Mucosa of rectum (tissue), 2 donors: ENCODE data around the gene MGAT4B.

Source experiments
- H3K27ac ChIP-seq, 2 donors: one replicate each; pipeline ENCODE4 v1.7.0; 2013; ENCODE audit warnings: inconsistent platforms in 2 of 2, low read depth in 2 of 2, low read length in 2 of 2
- H3K27me3 ChIP-seq, 2 donors: one replicate each; pipeline ENCODE4 v1.7.0; 2013; ENCODE audit warnings: low read length in 2 of 2; ENCODE audit not compliant: control insufficient read depth in 2 of 2, insufficient read depth in 2 of 2
- H3K36me3 ChIP-seq, 2 donors: one replicate each; pipeline ENCODE4 v1.7.0; 2013; ENCODE audit warnings: low read length in 2 of 2; ENCODE audit not compliant: control insufficient read depth in 2 of 2, insufficient read depth in 2 of 2
- H3K4me1 ChIP-seq, 2 donors: one replicate each; pipeline ENCODE4 v1.7.0; 2013; ENCODE audit warnings: low read length in 2 of 2, mild to moderate bottlenecking in 1 of 2; ENCODE audit not compliant: control insufficient read depth in 2 of 2, insufficient read depth in 2 of 2
- H3K4me3 ChIP-seq, 2 donors: one replicate each; pipeline ENCODE4 v1.7.0; 2013; ENCODE audit warnings: low read length in 2 of 2
- H3K9ac ChIP-seq, 2 donors: one replicate each; pipeline ENCODE4 v1.7.0; 2013; ENCODE audit warnings: low read length in 2 of 2, low read depth in 1 of 2, mild to moderate bottlenecking in 1 of 2
- H3K9me3 ChIP-seq, 2 donors: one replicate each; pipeline ENCODE4 v1.7.0; 2013; ENCODE audit warnings: low read length in 2 of 2; ENCODE audit not compliant: control insufficient read depth in 2 of 2
- donor health status: healthy.
- donor health status: Normal muscosa, but diverticular disease.

The MGAT4B gene

DNA sequence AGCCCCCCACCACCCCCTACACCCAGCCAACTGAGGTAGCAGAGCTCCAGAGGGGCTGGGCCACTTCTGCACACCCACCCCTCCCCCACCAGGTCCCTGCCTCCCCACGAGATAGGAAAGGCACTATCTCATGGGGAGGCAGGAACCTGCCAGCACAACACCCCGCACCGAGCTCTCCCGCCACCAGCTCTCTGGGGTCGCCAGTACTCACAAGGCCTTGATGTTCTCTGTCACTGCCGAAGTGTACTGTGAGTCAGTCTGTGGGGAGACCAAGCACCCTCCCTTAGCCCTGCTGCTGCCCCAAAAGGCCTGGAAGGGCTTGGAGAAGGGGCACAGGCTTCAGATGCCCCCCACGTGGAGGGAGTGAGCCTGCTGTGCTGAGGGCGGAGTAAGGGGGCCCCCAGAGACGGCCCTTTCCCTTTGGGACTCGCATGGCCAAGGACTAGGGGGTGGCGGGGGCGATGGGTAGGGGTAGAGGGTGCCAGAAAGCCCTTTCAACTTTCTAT lies 5.9 kb downstream of the MGAT4B start:
- Histone ChIP-seq H3K9me3 (no peaks in the 10 kb centered on the region), H3K9ac (no peak overlapping the region), H3K36me3 (peaks cover 44 to 50% of the 10 kb centered on the region in 2 donors), H3K27me3 (no peaks in the 10 kb centered on the region), H3K27ac (no peak overlapping the region), H3K4me3 (no peak overlapping the region), H3K4me1 (peaks cover 36 to 42% of the 10 kb centered on the region in 2 donors)

- Histone ChIP-seq H3K27me3 (no peaks in the 10 kb centered on the region), H3K36me3 (peaks cover 44 to 50% of the 10 kb centered on the region in 2 donors), H3K4me1 (peaks cover 33 to 41% of the 10 kb centered on the region in 2 donors), H3K9me3 (no peaks in the 10 kb centered on the region), H3K27ac (no peak overlapping the region), H3K9ac (no peak overlapping the region), H3K4me3 (no peak overlapping the region)
Measured at GRCh38 chr5:179800071-179800695, 6.5 kb downstream of the MGAT4B start.

- peaks cover 44 to 50% of the 10 kb centered on the region in 2 donors for H3K36me3 ChIP-seq
- H3K9me3 ChIP-seq: no peaks in the 10 kb centered on the region
- peaks cover 33 to 39% of the 10 kb centered on the region in 2 donors for H3K4me1 ChIP-seq
- H3K27ac ChIP-seq: no peak overlapping the region
- no peaks in the 10 kb centered on the region for H3K27me3 ChIP-seq
- H3K4me3 ChIP-seq: no peak overlapping the region
- H3K9ac ChIP-seq: no peak overlapping the region
Measured at GRCh38 chr5:179799644-179799973, 7.1 kb downstream of the MGAT4B start.

DNA sequence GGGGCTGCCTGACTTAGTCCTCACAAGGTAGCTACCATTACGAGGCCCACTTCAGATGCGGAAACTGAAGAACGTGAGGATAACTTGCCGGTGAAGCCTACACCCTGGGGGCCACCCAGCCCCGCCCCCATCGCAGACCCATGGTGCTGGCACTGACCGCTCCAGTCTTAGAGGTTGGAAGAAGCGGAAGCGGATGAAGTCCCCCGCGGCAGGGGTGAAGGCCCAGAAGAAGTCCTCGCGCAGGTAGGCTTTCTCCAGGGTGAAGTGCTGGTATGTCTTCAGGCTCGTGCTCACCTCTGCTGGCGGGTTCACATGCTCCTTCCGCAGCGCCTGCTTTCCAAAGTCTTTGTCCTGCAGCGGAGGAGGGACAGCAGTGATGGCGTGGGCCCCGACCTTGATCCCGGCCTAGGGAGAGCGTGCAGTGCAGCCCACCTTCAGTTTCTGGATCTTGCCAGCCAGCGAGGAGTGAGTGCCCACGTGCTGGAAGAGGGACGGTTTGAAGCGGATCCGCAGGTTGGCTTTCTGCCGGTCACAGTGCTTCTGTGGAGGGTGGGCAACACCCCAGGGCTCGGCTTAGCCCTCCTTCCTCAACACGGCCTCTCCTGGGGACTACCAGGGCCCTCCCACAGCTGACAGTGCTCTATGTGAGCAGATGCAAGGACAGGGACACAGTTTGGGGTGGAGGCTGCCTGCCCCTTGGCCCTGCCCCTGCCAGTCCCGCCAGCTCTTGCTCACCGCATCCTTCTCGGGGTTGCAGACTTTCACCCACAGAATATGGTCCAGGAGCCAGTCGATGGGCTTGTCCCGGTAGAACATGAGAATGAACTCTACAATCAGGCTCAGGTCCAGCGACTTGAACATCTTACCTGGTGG lies 7.7 kb downstream of the MGAT4B start:
- no peak overlapping the region for H3K9ac ChIP-seq

DNA sequence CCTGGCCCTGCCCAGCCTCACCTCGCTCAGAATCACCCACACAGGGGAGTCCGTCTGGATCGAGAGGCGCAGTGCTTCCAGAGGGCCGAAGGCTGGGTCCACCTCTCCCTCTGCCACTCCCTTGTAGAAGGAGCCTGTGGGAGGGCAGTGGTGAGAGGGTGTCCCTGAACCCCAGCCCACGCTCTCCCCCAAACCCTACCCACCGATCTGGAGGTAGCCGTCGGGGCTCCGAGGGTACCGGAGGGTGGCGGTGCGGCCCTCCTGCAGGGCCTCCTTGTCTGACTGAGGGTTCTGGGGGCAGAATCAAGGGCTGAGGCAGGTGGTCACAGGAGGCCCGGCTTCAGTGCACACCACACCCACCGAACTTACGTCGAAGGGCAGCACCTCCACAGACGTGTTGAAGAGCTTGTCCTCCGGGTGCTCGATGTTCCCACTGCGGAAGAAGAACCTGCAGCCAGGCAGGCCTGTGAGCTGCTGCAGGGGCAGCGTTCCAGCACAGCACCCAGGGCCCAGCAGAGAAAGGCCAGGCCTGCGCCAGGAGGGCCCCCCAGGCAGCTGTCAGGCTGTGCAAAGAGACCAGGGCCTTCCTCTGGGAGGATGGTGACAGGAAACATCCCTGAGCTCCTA lies 8.4 kb downstream of the MGAT4B start:
- peaks cover 44 to 50% of the 10 kb centered on the region in 2 donors for H3K36me3 ChIP-seq
- no peaks in the 10 kb centered on the region for H3K9me3 ChIP-seq
- H3K27ac ChIP-seq: no peak overlapping the region
- no peak overlapping the region for H3K9ac ChIP-seq
- peaks cover 30 to 32% of the 10 kb centered on the region in 2 donors for H3K4me1 ChIP-seq
- H3K4me3 ChIP-seq: no peak overlapping the region
- no peaks in the 10 kb centered on the region for H3K27me3 ChIP-seq

More for the DNA sequence above, 7.7 kb downstream of the MGAT4B start:
- Histone ChIP-seq H3K27me3 (no peaks in the 10 kb centered on the region), H3K27ac (no peak overlapping the region), H3K36me3 (peaks cover 44 to 50% of the 10 kb centered on the region in 2 donors), H3K4me1 (peaks cover 33% of the 10 kb centered on the region in 2 donors), H3K9me3 (no peaks in the 10 kb centered on the region), H3K4me3 (no peak overlapping the region)

GRCh38 chr5:179797741-179798140 lies 8.9 kb downstream of the MGAT4B start:
- H3K27me3 ChIP-seq: no peaks in the 10 kb centered on the region
- no peak overlapping the region for H3K27ac ChIP-seq
- H3K9ac ChIP-seq: no peak overlapping the region
- H3K4me3 ChIP-seq: no peak overlapping the region
- H3K9me3 ChIP-seq: no peaks in the 10 kb centered on the region
- H3K36me3 ChIP-seq: peaks cover 44 to 49% of the 10 kb centered on the region in 2 donors
- peaks cover 25 to 30% of the 10 kb centered on the region in 2 donors for H3K4me1 ChIP-seq

GRCh38 chr5:179796877-179797608 lies 9.6 kb downstream of the MGAT4B start:
- Histone ChIP-seq H3K9me3 (no peaks in the 10 kb centered on the region), H3K4me3 (peak overlapping the region; percentile 59 to 67), H3K9ac (peak overlapping the region; percentile 56 to 59), H3K27ac (peak overlapping the region; percentile 74 to 78), H3K36me3 (peaks cover 43% of the 10 kb centered on the region in 2 donors), H3K4me1 (peaks cover 21 to 31% of the 10 kb centered on the region in 2 donors), H3K27me3 (no peaks in the 10 kb centered on the region)

- no peaks in the 10 kb centered on the region for H3K27me3 ChIP-seq
- H3K4me1 ChIP-seq: peaks cover 21 to 31% of the 10 kb centered on the region in 2 donors
- peak overlapping the region; percentile 59 to 65 for H3K9ac ChIP-seq
- no peaks in the 10 kb centered on the region for H3K9me3 ChIP-seq
- peak overlapping the region; percentile 74 to 78 for H3K27ac ChIP-seq
- peaks cover 38 to 40% of the 10 kb centered on the region in 2 donors for H3K36me3 ChIP-seq
- peak overlapping the region; percentile 59 to 67 for H3K4me3 ChIP-seq
Measured at GRCh38 chr5:179795863-179796833, 10.5 kb downstream of the MGAT4B start.
